Smooth muscle cell of bladder (primary cell): Measurements from ENCODE around the gene TMEM272. TPM values are rescaled to one million over a fixed set of nuclear protein-coding genes. Genes with fewer than 3 reads are reported as not detected.

ENCODE experiments used
- total RNA-seq: library from RNA; depleted of rRNA; stranded (reverse); fragments of >200 nt; gene quantifications from 2 replicates; pipeline ENCODE4 v1.2.3, GENCODE V29; 2014

Gene TMEM272
- not detected in 2 replicates for total RNA-seq

GRCh38 chr13:51844862-51845573, at the start of gene TMEM272:
TSS of gene TMEM272 (minus strand) at chr13:51845177. CDS start at chr13:51838530, 6,647 bp downstream.

GRCh38 chr13:51861723-51862300, 16.8 kb upstream of the TMEM272 start, which contains the start of gene CCDC70:
TSS of gene CCDC70 (plus strand) at chr13:51861969. CDS start at chr13:51865412, 3,443 bp downstream.

GRCh38 chr13:51803422-51804294, 41.3 kb downstream of the TMEM272 start, which contains the start of gene DHRS12:
TSS of gene DHRS12 (minus strand) at chr13:51804163. CDS start at chr13:51799659, 4,504 bp downstream.

Other genes starting within 250 kb of the TMEM272 start
- 4.2 and 4.3 TPM in 2 replicates for gene DHRS12, start 41.0 kb downstream of the TMEM272 start, total RNA-seq
- gene CCDC70, start 16.8 kb upstream of the TMEM272 start, total RNA-seq = not detected in 2 replicates
- gene ATP7B, start 166.3 kb upstream of the TMEM272 start, total RNA-seq = 1.1 and 2.3 TPM in 2 replicates
- gene ALG11, start 167.2 kb upstream of the TMEM272 start, total RNA-seq = 16.5 and 22.3 TPM in 2 replicates
- 14.6 and 15.9 TPM in 2 replicates for gene UTP14C, start 179.5 kb upstream of the TMEM272 start, total RNA-seq